ENCODE results near the gene NPTN. TPM values are rescaled to one million over a fixed set of nuclear protein-coding genes. Genes with fewer than 3 reads are reported as not detected.

Gene NPTN
- total RNA-seq, 1 experiment from 2014 or later: 151 TPM

- no peak for DNase-seq (ENCODE audit: low read depth, low spot score)
- ATAC-seq: no peak
- Histone ChIP-seq H3K4me3 (ENCODE audit: low read depth in 2 of 2, low read length in 2 of 2) (no peak overlapping the region), H3K9me3 (ENCODE audit: control insufficient read depth, insufficient read depth, low read depth, low read length) (no peaks in the 10 kb centered on the region), H3K27me3 (ENCODE audit: control insufficient read depth, insufficient read depth, low read length) (peaks cover 17% of the 10 kb centered on the region), H3K36me3 (ENCODE audit: control insufficient read depth, insufficient read depth, low read length) (no peaks in the 10 kb centered on the region), H3K27ac (ENCODE audit: low read length) (no peak overlapping the region), H3K4me1 (ENCODE audit: control insufficient read depth, insufficient read depth, low read length) (no peaks in the 10 kb centered on the region)
- in situ Hi-C loops (cut with HindIII; ENCODE audit: low pct_unique_long_range_greater_than_20kb, low sequenced_read_pairs) (no loop called here), intact Hi-C loops (cut with micrococcal nuclease; ENCODE audit: unreplicated experiment) (no loop called here)
- POLR2A ChIA-PET: no interaction called here
- no TSS peak for BruUV-seq (replicated peaks)
- CTCF ChIA-PET: no interaction called here
- TF ChIP-seq SIN3A (IDR thresholded peaks at IDR 0.05; ENCODE audit: borderline replicate concordance, insufficient read depth, low read depth, low read length): no peak
- no peak for TF ChIP-seq POLR2AphosphoS5 (IDR thresholded peaks at IDR 0.05; ENCODE audit: low read depth, low read length)
- TF ChIP-seq TCF7L2 (IDR thresholded peaks at IDR 0.05; ENCODE audit: low read depth, low read length): no peak
- TF ChIP-seq CTCF (IDR thresholded peaks at IDR 0.05): no peak
- TF ChIP-seq REST (IDR thresholded peaks at IDR 0.05; ENCODE audit: insufficient read depth in 1 of 2, low read depth in 2 of 2, low read length in 1 of 2): no peak
These were observed 41.4 kb upstream of the NPTN start for GRCh38 chr15:73674587-73674986.

GRCh38 chr15:73660455-73660854 is 27.3 kb upstream of the NPTN start:
- DNase-seq (ENCODE audit: low read depth, low spot score): no peak
- CTCF ChIA-PET: no interaction called here
- Histone ChIP-seq H3K27ac (ENCODE audit: low read length) (no peak overlapping the region), H3K4me1 (ENCODE audit: control insufficient read depth, insufficient read depth, low read length) (no peaks in the 10 kb centered on the region), H3K9me3 (ENCODE audit: control insufficient read depth, insufficient read depth, low read depth, low read length) (no peaks in the 10 kb centered on the region), H3K27me3 (ENCODE audit: control insufficient read depth, insufficient read depth, low read length) (peaks cover 6% of the 10 kb centered on the region), H3K36me3 (ENCODE audit: control insufficient read depth, insufficient read depth, low read length) (no peaks in the 10 kb centered on the region), H3K4me3 (ENCODE audit: low read depth in 2 of 2, low read length in 2 of 2) (no peak overlapping the region)
- in situ Hi-C loops (cut with HindIII; ENCODE audit: low pct_unique_long_range_greater_than_20kb, low sequenced_read_pairs) (no loop called here), intact Hi-C loops (cut with micrococcal nuclease; ENCODE audit: unreplicated experiment) (no loop called here)
- TF ChIP-seq POLR2AphosphoS5 (IDR thresholded peaks at IDR 0.05; ENCODE audit: low read depth, low read length) (no peak), REST (IDR thresholded peaks at IDR 0.05; ENCODE audit: insufficient read depth in 1 of 2, low read depth in 2 of 2, low read length in 1 of 2) (no peak), SIN3A (IDR thresholded peaks at IDR 0.05; ENCODE audit: borderline replicate concordance, insufficient read depth, low read depth, low read length) (no peak), CTCF (IDR thresholded peaks at IDR 0.05) (no peak), TCF7L2 (IDR thresholded peaks at IDR 0.05; ENCODE audit: low read depth, low read length) (no peak)
- ATAC-seq: no peak
- no TSS peak for BruUV-seq (replicated peaks)
- POLR2A ChIA-PET: no interaction called here
